ENCODE data around the gene CNGA3. TPM values are rescaled to one million over a fixed set of nuclear protein-coding genes. Genes with fewer than 3 reads are reported as not detected.

Gene CNGA3
- total and polyA plus RNA-seq, 2 of the 8 experiments (the other 6 are each of a cell fraction or from before 2014, with no cell fraction given): 0.02 TPM; not detected in 1

GRCh38 chr2:98374286-98374685 is 28.0 kb downstream of the CNGA3 start:
- Histone ChIP-seq H4K91ac (replicated peaks; ENCODE audit: insufficient read length, low read length) (no peak overlapping the region), H2BK5ac (ENCODE audit: low read depth, low read length) (no peak overlapping the region), H3K36me3 (ENCODE audit: control insufficient read depth in 2 of 4, insufficient read depth in 4 of 4, low read length in 3 of 4) (no peaks in the 10 kb centered on the region), H3K14ac (ENCODE audit: insufficient read length) (no peak overlapping the region), H3K79me2 (ENCODE audit: control insufficient read depth in 1 of 2, insufficient read depth in 2 of 2, low read length in 2 of 2) (no peaks in the 10 kb centered on the region), H3K4me2 (ENCODE audit: insufficient read depth in 1 of 2, low read depth in 2 of 2, low read length in 2 of 2) (no peak overlapping the region), H3K27me3 (replicated peaks in 1 of 4; ENCODE audit: control insufficient read depth in 3 of 4, extremely low read depth in 1 of 4, insufficient read depth in 3 of 4, low read length in 3 of 4) (no peaks in the 10 kb centered on the region), H2AK5ac (ENCODE audit: low read depth, low read length) (no peak overlapping the region), H3K18ac (ENCODE audit: extremely low read depth, low read length) (no peak overlapping the region), H4K5ac (ENCODE audit: insufficient read length, low read depth, low read length) (no peak overlapping the region), H3K79me1 (ENCODE audit: low read depth, low read length) (no peaks in the 10 kb centered on the region), H2BK12ac (ENCODE audit: low read depth, low read length) (no peak overlapping the region), H3K9ac (replicated peaks in 1 of 4; ENCODE audit: extremely low read depth in 1 of 4, low read depth in 3 of 4, low read length in 3 of 4) (no peak overlapping the region), H3K56ac (replicated peaks; ENCODE audit: insufficient read length, low read depth, low read length) (no peak overlapping the region), H3K9me3 (ENCODE audit: insufficient read depth in 2 of 2, low read depth in 1 of 2, low read length in 1 of 2) (no peaks in the 10 kb centered on the region), H2BK15ac (ENCODE audit: low read length) (no peak overlapping the region), H3K27ac (ENCODE audit: low read depth, low read length) (no peak overlapping the region), H4K20me1 (replicated peaks in 1 of 2; ENCODE audit: control insufficient read depth in 1 of 2, insufficient read depth in 2 of 2, low read length in 2 of 2) (no peaks in the 10 kb centered on the region), H2BK20ac (ENCODE audit: low read length) (no peak overlapping the region), H4K8ac (ENCODE audit: extremely low read depth, insufficient read depth, low read length) (no peak overlapping the region), H2AFZ (ENCODE audit: low read length) (no peak overlapping the region), H3K23ac (ENCODE audit: insufficient read length) (no peak overlapping the region), H3K4me3 (ENCODE audit: extremely low read depth in 1 of 4, insufficient read depth in 2 of 4, low read depth in 3 of 4, low read length in 4 of 4) (no peak overlapping the region), H3K4me1 (replicated peaks in 1 of 4; ENCODE audit: control insufficient read depth in 3 of 4, insufficient read depth in 4 of 4, low read length in 3 of 4) (no peaks in the 10 kb centered on the region; a peak in 1 of 7 replicates), H3K23me2 (ENCODE audit: low read depth, low read length) (no peaks in the 10 kb centered on the region), H2BK120ac (replicated peaks; ENCODE audit: low read depth, low read length) (no peak overlapping the region), H3K4ac (replicated peaks; ENCODE audit: insufficient read length, low read depth, low read length) (no peak overlapping the region)
- WGBS, 2 experiments (ENCODE audit: extremely low coverage in 1 of 2, insufficient coverage in 1 of 2, insufficient read length in 1 of 2, insufficient replicate concordance in 2 of 2, low coverage in 1 of 2, low lambda C conversion rate in 2 of 2, missing lambda C conversion rate in 1 of 2): 86% methylated on average over 5 of the region's 5 CpGs; no CpG with 5 or more reads in 1 of the 2 experiments
- peak in 1 of 2 experiments; percentile 34 for DNase-seq (ENCODE audit: low read depth in 1 of 2, low spot score in 2 of 2)
- POLR2A ChIA-PET (ENCODE audit: partially characterized antibody): no interaction called here
- CTCF ChIA-PET (ENCODE audit: partially characterized antibody): interaction anchor here (0.6 to 1.5 kb wide), 2 partner anchors 63 to 68 kb away, joined by 3 to 4 read pairs; no protein-coding TSS in a partner anchor
- FAIRE-seq: no peak
- TF ChIP-seq CBX5 (IDR thresholded peaks at IDR 0.05; ENCODE audit: low read depth, low read length) (no peak), RFX5 (IDR thresholded peaks at IDR 0.05; ENCODE audit: borderline replicate concordance, low read depth, low read length) (no peak), RXRA (IDR thresholded peaks at IDR 0.05; ENCODE audit: insufficient read depth, low read depth, low read length) (no peak), CEBPB (IDR thresholded peaks at IDR 0.05; ENCODE audit: low read depth, low read length) (no peak), SIRT6 (IDR thresholded peaks at IDR 0.05; ENCODE audit: low read length) (no peak), SUZ12 (IDR thresholded peaks at IDR 0.05; ENCODE audit: low read length) (no peak), CTBP2 (IDR thresholded peaks at IDR 0.05; ENCODE audit: borderline replicate concordance, insufficient read depth, insufficient read length, low read length) (no peak), CHD2 (IDR thresholded peaks at IDR 0.05; ENCODE audit: low read length) (no peak), TAF1 (IDR thresholded peaks at IDR 0.05; ENCODE audit: low read depth, low read length) (no peak), JUN (IDR thresholded peaks at IDR 0.05; ENCODE audit: low read depth, low read length) (no peak), SRF (IDR thresholded peaks at IDR 0.05; ENCODE audit: low read depth, low read length) (no peak), HDAC6 (IDR thresholded peaks at IDR 0.05; ENCODE audit: low read depth, low read length) (no peak), MAFK (IDR thresholded peaks at IDR 0.05; ENCODE audit: low read depth, low read length) (no peak), CREB1 (IDR thresholded peaks at IDR 0.05) (no peak), BRCA1 (IDR thresholded peaks at IDR 0.05; ENCODE audit: low read depth, low read length) (no peak), ZNF274 (IDR thresholded peaks at IDR 0.05; ENCODE audit: borderline replicate concordance, extremely low read depth, low read length) (no peak), BCL11A (IDR thresholded peaks at IDR 0.05; ENCODE audit: low read depth in 2 of 2, low read length in 2 of 2) (no peak)
